Psoas muscle (tissue), 8 donors: ENCODE results near the gene NUP188. TPM values are rescaled to one million over a fixed set of nuclear protein-coding genes. Genes with fewer than 3 reads are reported as not detected.
A peak's percentile ranks its signal among the peaks of the same experiment; 100 is the strongest.

ENCODE experiments used
- ATAC-seq, 4 donors: fragments of 200-7000 bp; cut with Tn5 transposase; one replicate each; pipeline ENCODE4 v1.9.1; 2020; ENCODE audit warnings: moderate library complexity in 3 of 4, mild to moderate bottlenecking in 2 of 4
- DNase-seq, 2 donors: peaks; one replicate each; pipeline ENCODE4 v3.0.0-alpha.2; 2020
- H3K27ac ChIP-seq: fragments of 200-600 bp; one replicate; pipeline ENCODE4 v1.8.0; 2022
- H3K27me3 ChIP-seq, 3 donors: fragments of 200-600 bp in 1 of 3; one replicate each; pipeline versions ENCODE4 v1.6.1 to v1.8.0; 2013 to 2022; ENCODE audit warnings: low read length in 2 of 3, mild to moderate bottlenecking in 2 of 3, moderate library complexity in 1 of 3; ENCODE audit not compliant: insufficient read depth in 3 of 3
- H3K36me3 ChIP-seq, 2 donors: fragments of 200-600 bp in 1 of 2; one replicate each; pipeline versions ENCODE4 v1.6.1 to v1.8.0; 2013 to 2022; ENCODE audit warnings: low read depth in 1 of 2, mild to moderate bottlenecking in 1 of 2, moderate library complexity in 1 of 2; ENCODE audit not compliant: insufficient read depth in 1 of 2
- H3K4me1 ChIP-seq: fragments of 200-600 bp; one replicate; pipeline ENCODE4 v1.8.0; 2022
- H3K4me3 ChIP-seq: fragments of 200-600 bp; one replicate; pipeline ENCODE4 v1.8.0; 2022; ENCODE audit warnings: mild to moderate bottlenecking
- H3K9me3 ChIP-seq: fragments of 200-600 bp; one replicate; pipeline ENCODE4 v1.8.0; 2022
- WGBS, 3 donors: extraction: QIAGEN DNeasy Blood & Tissue Kit; methylation state at CpG; one replicate each; pipeline versions ENCODE4 v1.1.6 to v1.1.7; 2013; 5-methylcytosine and 5-hydroxymethylcytosine counted together
- intact Hi-C, 2 donors: fragments of 100-400 bp; cut with DNase I; formaldehyde crosslinking; loops; one replicate each; pipeline versions ENCODE4 v1.11.0 to v1.14.2; 2022
- polyA plus RNA-seq, 3 donors: library from polyadenylated mRNA; stranded (reverse); fragments of 200-250 nt; gene quantifications; one replicate each; pipeline ENCODE4 v1.2.3, GENCODE V29; 2013
- total RNA-seq, 4 donors: library from RNA; stranded (reverse); fragmentation: NEBNext Ultra II Directional in 2 of 4; extraction: Animal tissue kit (Norgen Biotek cat#: 25700) in 2 of 4; gene quantifications; one replicate each; pipeline versions ENCODE4 v1.2.1 to v1.2.4, GENCODE V29; 2021 to 2023
- TF ChIP-seq, protein P1 (sequence below): fragments of 200-600 bp; IDR thresholded peaks from one replicate; pipeline ENCODE4 v1.8.0; 2022; ENCODE audit warnings: antibody characterized with exemption
- donor health status: healthy with polysubstance abuse.
- donor health status: DM: no; HTN: no; CAD: no; lungs with moderate emphysema.
- donor health status: Bipolar disorder and iron deficiency.
- donor health status: healthy.
- donor health status: DM: yes; HTN: yes; CAD: no.
- donor health status: DM: no; HTN: no; CAD: no.
- donor health status: DM: no; HTN: no; CAD: no.
- donor health status: DM: yes; HTN: yes; CAD: no.

Gene NUP188
- total and polyA plus RNA-seq, 7 donors = 9.8 to 28.1 (median 25.1) TPM

GRCh38 chr9:129010267-129010975 lies 62.9 kb downstream of the NUP188 start:
- DNase-seq (peak in 1 of 2 donors; percentile 39), ATAC-seq (no peak)
- H3K4me3 ChIP-seq = no peak overlapping the region
- TF ChIP-seq, protein P1, sequence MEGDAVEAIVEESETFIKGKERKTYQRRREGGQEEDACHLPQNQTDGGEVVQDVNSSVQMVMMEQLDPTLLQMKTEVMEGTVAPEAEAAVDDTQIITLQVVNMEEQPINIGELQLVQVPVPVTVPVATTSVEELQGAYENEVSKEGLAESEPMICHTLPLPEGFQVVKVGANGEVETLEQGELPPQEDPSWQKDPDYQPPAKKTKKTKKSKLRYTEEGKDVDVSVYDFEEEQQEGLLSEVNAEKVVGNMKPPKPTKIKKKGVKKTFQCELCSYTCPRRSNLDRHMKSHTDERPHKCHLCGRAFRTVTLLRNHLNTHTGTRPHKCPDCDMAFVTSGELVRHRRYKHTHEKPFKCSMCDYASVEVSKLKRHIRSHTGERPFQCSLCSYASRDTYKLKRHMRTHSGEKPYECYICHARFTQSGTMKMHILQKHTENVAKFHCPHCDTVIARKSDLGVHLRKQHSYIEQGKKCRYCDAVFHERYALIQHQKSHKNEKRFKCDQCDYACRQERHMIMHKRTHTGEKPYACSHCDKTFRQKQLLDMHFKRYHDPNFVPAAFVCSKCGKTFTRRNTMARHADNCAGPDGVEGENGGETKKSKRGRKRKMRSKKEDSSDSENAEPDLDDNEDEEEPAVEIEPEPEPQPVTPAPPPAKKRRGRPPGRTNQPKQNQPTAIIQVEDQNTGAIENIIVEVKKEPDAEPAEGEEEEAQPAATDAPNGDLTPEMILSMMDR = no peak
- intact Hi-C loops = no loop called here
- WGBS, 3 donors = 88 to 98% (median 97%) methylated on average over 7 to 8 of the region's 8 CpGs
- peaks cover 15% of the 10 kb centered on the region for H3K4me1 ChIP-seq
- no peak overlapping the region for H3K27ac ChIP-seq
- H3K36me3 ChIP-seq = peaks cover 2 to 91% of the 10 kb centered on the region in 2 donors
- H3K27me3 ChIP-seq = no peaks in the 10 kb centered on the region
- H3K9me3 ChIP-seq = no peaks in the 10 kb centered on the region

DNA sequence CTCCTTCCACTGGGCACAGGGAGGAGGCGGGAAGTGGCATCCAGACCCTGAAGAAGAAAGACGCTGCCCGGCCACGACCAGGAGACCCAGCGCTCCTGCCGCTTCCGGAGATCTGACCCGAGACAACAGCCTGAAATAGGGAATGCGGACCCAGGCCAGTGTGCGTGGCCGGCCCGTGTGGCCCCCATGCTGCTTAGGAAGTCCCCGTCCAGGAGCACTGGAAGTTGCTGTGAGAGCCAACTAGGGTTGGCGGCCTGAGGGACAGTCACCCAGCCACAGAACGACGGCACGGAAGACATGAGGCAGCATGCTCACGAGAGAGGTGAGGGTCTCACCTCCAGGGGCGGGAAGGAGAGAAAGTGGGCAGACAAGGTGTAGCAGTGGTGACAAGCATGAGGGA lies 63.7 kb downstream of the NUP188 start:
- H3K4me3 ChIP-seq = no peak overlapping the region
- no peaks in the 10 kb centered on the region for H3K9me3 ChIP-seq
- H3K4me1 ChIP-seq = peaks cover 14% of the 10 kb centered on the region
- ATAC-seq (no peak), DNase-seq (peak in 1 of 2 donors; percentile 42)
- TF ChIP-seq, protein P1 = no peak
- no peak overlapping the region for H3K27ac ChIP-seq
- H3K27me3 ChIP-seq = no peaks in the 10 kb centered on the region
- WGBS, 3 donors = 91 to 95% (median 91%) methylated on average over 19 of the region's 19 CpGs
- H3K36me3 ChIP-seq = peaks cover 0 to 90% of the 10 kb centered on the region in 2 donors
- intact Hi-C loops = no loop called here

- Histone ChIP-seq H3K27me3 (no peaks in the 10 kb centered on the region), H3K36me3 (peaks cover 0 to 92% of the 10 kb centered on the region in 2 donors), H3K4me3 (no peak overlapping the region), H3K27ac (no peak overlapping the region), H3K9me3 (no peaks in the 10 kb centered on the region), H3K4me1 (peaks cover 10% of the 10 kb centered on the region)
- no peak for DNase-seq
- TF ChIP-seq, protein P1 = no peak
- WGBS, 3 donors = 74 to 82% (median 76%) methylated on average over 11 of the region's 11 CpGs
- intact Hi-C loops = no loop called here
- no peak for ATAC-seq
Measured at GRCh38 chr9:129011761-129012181, 64.3 kb downstream of the NUP188 start.

GRCh38 chr9:129012343-129012742 lies 64.8 kb downstream of the NUP188 start:
- Histone ChIP-seq H3K9me3 (no peaks in the 10 kb centered on the region), H3K4me1 (peaks cover 4% of the 10 kb centered on the region), H3K27me3 (no peaks in the 10 kb centered on the region), H3K27ac (no peak overlapping the region), H3K4me3 (no peak overlapping the region), H3K36me3 (peaks cover 0 to 97% of the 10 kb centered on the region in 2 donors)
- ATAC-seq (no peak), DNase-seq (no peak)
- intact Hi-C loops = no loop called here
- TF ChIP-seq, protein P1 = no peak
- WGBS, 3 donors = 78 to 86% (median 80%) methylated on average over 7 of the region's 7 CpGs
